Liver (tissue), 9 donors: ENCODE results near the gene GDF10. TPM values are rescaled to one million over a fixed set of nuclear protein-coding genes. Genes with fewer than 3 reads are reported as not detected.

Source experiments
- DNase-seq: peaks from one replicate; pipeline ENCODE4 v3.0.0-alpha.2; 2017; ENCODE audit warnings: low spot score
- H3K27ac ChIP-seq, 2 donors: one replicate each; pipeline ENCODE4 v1.7.0; 2013; ENCODE audit warnings: inconsistent platforms in 2 of 2, low read length in 2 of 2, control low read depth in 1 of 2, low read depth in 1 of 2, mild to moderate bottlenecking in 1 of 2
- H3K27me3 ChIP-seq, 4 donors: one replicate each; pipeline versions ENCODE4 v1.6.1 to v1.7.0; 2013; ENCODE audit warnings: low read length in 3 of 4, inconsistent platforms in 1 of 4, mild to moderate bottlenecking in 1 of 4, moderate library complexity in 1 of 4; ENCODE audit not compliant: control insufficient read depth in 4 of 4, insufficient read depth in 4 of 4
- H3K36me3 ChIP-seq, 4 donors: one replicate each; pipeline versions ENCODE4 v1.6.1 to v1.7.0; 2013; ENCODE audit warnings: low read length in 3 of 4, mild to moderate bottlenecking in 3 of 4, low read depth in 1 of 4, moderate library complexity in 1 of 4; ENCODE audit not compliant: control insufficient read depth in 4 of 4, insufficient read depth in 3 of 4
- H3K4me1 ChIP-seq, 4 donors: one replicate each; pipeline versions ENCODE4 v1.6.1 to v1.7.0; 2013; ENCODE audit warnings: low read length in 3 of 4, mild to moderate bottlenecking in 3 of 4, moderate library complexity in 1 of 4; ENCODE audit not compliant: control insufficient read depth in 4 of 4, insufficient read depth in 4 of 4
- H3K4me3 ChIP-seq, 3 donors: one replicate each; pipeline versions ENCODE4 v1.6.1 to v1.7.0; 2013; ENCODE audit warnings: low read length in 3 of 3, control low read depth in 1 of 3, low read depth in 1 of 3, mild to moderate bottlenecking in 1 of 3
- H3K9ac ChIP-seq, 2 donors: one replicate each; pipeline ENCODE4 v1.7.0; 2013; ENCODE audit warnings: low read length in 2 of 2, mild to moderate bottlenecking in 2 of 2, moderate library complexity in 2 of 2, control low read depth in 1 of 2, low read depth in 1 of 2
- H3K9me3 ChIP-seq, 4 donors: one replicate each; pipeline versions ENCODE4 v1.6.1 to v1.7.0; 2013; ENCODE audit warnings: low read length in 3 of 4; ENCODE audit not compliant: control insufficient read depth in 4 of 4
- ATF3 ChIP-seq: IDR thresholded peaks from 2 replicates; pipeline ENCODE4 v1.6.1; 2016; ENCODE audit warnings: antibody characterized with exemption
- CTCF ChIP-seq: fragments of 150-350 bp; IDR thresholded peaks from 2 replicates; pipeline ENCODE4 v1.5.1; 2017; ENCODE audit warnings: improper control_type of control experiment, low read depth, low read length; ENCODE audit not compliant: missing input control
- FOXA1 ChIP-seq: IDR thresholded peaks from 2 replicates; pipeline ENCODE4 v1.6.1; 2016; ENCODE audit warnings: antibody characterized with exemption
- FOXA2 ChIP-seq: IDR thresholded peaks from 2 replicates; pipeline ENCODE4 v1.6.1; 2016; ENCODE audit warnings: antibody characterized with exemption
- GABPA ChIP-seq, 2 donors: IDR thresholded peaks in 1 of 2; conservative IDR thresholded peaks in 1 of 2; 2 replicates each; pipeline ENCODE4 v1.6.1; 2016; ENCODE audit warnings: antibody characterized with exemption in 2 of 2, mild to moderate bottlenecking in 1 of 2, moderate library complexity in 1 of 2
- HNF4G ChIP-seq: IDR thresholded peaks from 2 replicates; pipeline ENCODE4 v1.6.1; 2016; ENCODE audit warnings: antibody characterized with exemption
- MAX ChIP-seq: IDR thresholded peaks from 2 replicates; pipeline ENCODE4 v1.6.1; 2016; ENCODE audit warnings: antibody characterized with exemption
- NR2F2 ChIP-seq: IDR thresholded peaks from 2 replicates; pipeline ENCODE4 v1.6.1; 2016; ENCODE audit warnings: antibody characterized with exemption
- RAD21 ChIP-seq, 2 donors: IDR thresholded peaks; 2 replicates each; pipeline ENCODE4 v1.6.1; 2016; ENCODE audit warnings: antibody characterized with exemption in 2 of 2, mild to moderate bottlenecking in 2 of 2
- REST ChIP-seq: IDR thresholded peaks from 2 replicates; pipeline ENCODE4 v1.6.1; 2016; ENCODE audit warnings: antibody characterized with exemption, mild to moderate bottlenecking
- TAF1 ChIP-seq: conservative IDR thresholded peaks from 2 replicates; pipeline ENCODE4 v1.6.1; 2016; ENCODE audit warnings: antibody characterized with exemption, mild to moderate bottlenecking
- YY1 ChIP-seq: IDR thresholded peaks from 2 replicates; pipeline ENCODE4 v1.6.1; 2016; ENCODE audit warnings: antibody characterized with exemption, mild to moderate bottlenecking
- ZBTB33 ChIP-seq: IDR thresholded peaks from 2 replicates; pipeline ENCODE4 v1.6.1; 2016; ENCODE audit warnings: antibody characterized with exemption
- WGBS: extraction: QIAGEN DNeasy Blood & Tissue Kit; methylation state at CpG from one replicate; pipeline ENCODE4 v1.1.7; 2013; 5-methylcytosine and 5-hydroxymethylcytosine counted together
- polyA plus RNA-seq, 2 donors: library from polyadenylated mRNA; stranded (reverse) in 1 of 2; unstranded in 1 of 2; fragments of 200-250 nt in 1 of 2; fragments of >200 nt in 1 of 2; fragmentation: Nextera tagmentation in 1 of 2; extraction: Ambion mirVana in 1 of 2; gene quantifications; one replicate each; pipeline versions ENCODE4 v1.2.1 to v1.2.3, GENCODE V29; 2013 to 2015
- total RNA-seq, 2 donors: library from RNA; depleted of rRNA; stranded (reverse); fragments of >200 nt; gene quantifications; one replicate each; pipeline ENCODE4 v1.2.3, GENCODE V29; 2014
- donor health status: healthy.
- donor health status: healthy.
- donor health status: healthy.
- donor health status: healthy.
- donor health status: healthy.

The GDF10 gene
- total and polyA plus RNA-seq, 4 donors: under 0.01 to 0.28 (median 0.11) TPM

- Histone ChIP-seq H3K27ac (no peak overlapping the region), H3K9ac (no peak overlapping the region), H3K4me3 (no peak overlapping the region), H3K9me3 (no peaks in the 10 kb centered on the region), H3K4me1 (peaks cover 0 to 12% (median 4%) of the 10 kb centered on the region in 4 donors), H3K36me3 (no peaks in the 10 kb centered on the region), H3K27me3 (no peaks in the 10 kb centered on the region)
- WGBS: 90% methylated on average over 4 of the region's 4 CpGs
- TF ChIP-seq MAX (no peak), FOXA2 (no peak), REST (no peak), HNF4G (no peak), GABPA (IDR thresholded peaks at IDR 0.05 in 1 of 2, conservative IDR thresholded peaks at IDR 0.05 in 1 of 2) (no peak), ATF3 (no peak), RAD21 (IDR thresholded peaks at IDR 0.05) (no peak), NR2F2 (no peak)
- DNase-seq: no peak
These were observed 29.9 kb downstream of the GDF10 start for GRCh38 chr10:47329855-47330254.

GRCh38 chr10:47330366-47330765 is 30.4 kb downstream of the GDF10 start:
- Histone ChIP-seq H3K27me3 (no peaks in the 10 kb centered on the region), H3K9ac (no peak overlapping the region), H3K36me3 (no peaks in the 10 kb centered on the region), H3K27ac (no peak overlapping the region), H3K4me3 (no peak overlapping the region), H3K9me3 (no peaks in the 10 kb centered on the region), H3K4me1 (peaks cover 0 to 12% (median 4%) of the 10 kb centered on the region in 4 donors)
- TF ChIP-seq REST (no peak), ZBTB33 (no peak), GABPA (IDR thresholded peaks at IDR 0.05 in 1 of 2, conservative IDR thresholded peaks at IDR 0.05 in 1 of 2) (no peak), FOXA1 (no peak), HNF4G (no peak), CTCF (no peak), TAF1 (no peak), NR2F2 (no peak), YY1 (no peak)
- 76% methylated on average over 3 of the region's 3 CpGs for WGBS
- DNase-seq: no peak
